OCI-LY7 (cell line): Measurements from ENCODE around the gene PIP5K1C.

Experiments
- CTCF ChIP-seq: fragments of 200-600 bp; sonication (generic); conservative IDR thresholded peaks from 2 replicates; pipeline ENCODE4 v1.5.1; 2014; ENCODE audit warnings: mild to moderate bottlenecking, antibody characterized with exemption, low read length, moderate library complexity, mixed read lengths
- EZH2phosphoT487 ChIP-seq: fragments of 200-600 bp; sonication (generic); IDR thresholded peaks from 2 replicates; pipeline ENCODE4 v1.6.1; 2018; ENCODE audit warnings: low read depth, borderline replicate concordance, mild to moderate bottlenecking, mixed run types, antibody characterized with exemption, low read length, moderate library complexity, mixed read lengths

DNA sequence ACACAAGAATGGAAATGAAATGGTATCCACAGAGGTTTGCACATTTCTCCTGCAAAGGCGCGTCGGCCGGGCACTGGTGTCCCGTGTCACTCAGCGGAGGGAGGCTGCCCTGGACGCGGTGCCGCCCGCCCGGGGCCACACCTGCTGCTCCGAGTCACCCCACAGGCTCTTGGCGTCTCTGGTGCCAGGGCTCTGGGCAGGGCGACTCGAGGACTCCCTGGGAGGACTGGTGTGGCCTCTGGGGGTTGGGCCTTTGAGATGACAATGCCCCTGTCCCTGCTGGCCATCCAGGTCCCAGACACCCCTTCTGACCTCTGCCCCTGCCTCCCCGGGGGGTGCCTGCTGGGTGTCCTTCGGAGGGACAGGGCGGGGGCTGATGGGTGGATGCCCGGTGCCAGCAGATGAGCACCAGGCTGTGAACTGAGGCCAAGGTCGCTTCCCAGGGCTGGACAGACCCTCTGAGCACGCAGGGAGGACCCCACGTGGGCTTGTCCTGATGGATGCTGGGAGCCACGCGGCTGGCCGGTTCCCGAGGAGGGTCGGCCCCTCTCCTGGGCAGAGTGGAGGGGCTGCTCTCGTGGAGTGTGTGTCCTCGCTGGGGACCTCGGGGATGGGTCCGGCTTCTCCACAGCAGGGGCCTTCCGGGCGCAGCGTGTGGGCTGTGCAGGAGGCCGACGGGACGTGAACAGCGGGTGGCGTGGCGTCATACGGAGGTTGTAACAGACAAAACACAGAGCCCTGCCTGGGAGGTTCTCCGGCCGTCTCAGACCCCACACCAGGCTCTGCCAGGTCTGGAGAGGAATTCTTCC lies 69.0 kb downstream of the PIP5K1C start:
- TF ChIP-seq CTCF: no peak
- TF ChIP-seq EZH2phosphoT487: no peak
